Measurements from ENCODE around the gene F2R. TPM values are rescaled to one million over a fixed set of nuclear protein-coding genes. Genes with fewer than 3 reads are reported as not detected.

F2R gene
- 118 and 260 TPM in 2 replicates for total RNA-seq

DNA sequence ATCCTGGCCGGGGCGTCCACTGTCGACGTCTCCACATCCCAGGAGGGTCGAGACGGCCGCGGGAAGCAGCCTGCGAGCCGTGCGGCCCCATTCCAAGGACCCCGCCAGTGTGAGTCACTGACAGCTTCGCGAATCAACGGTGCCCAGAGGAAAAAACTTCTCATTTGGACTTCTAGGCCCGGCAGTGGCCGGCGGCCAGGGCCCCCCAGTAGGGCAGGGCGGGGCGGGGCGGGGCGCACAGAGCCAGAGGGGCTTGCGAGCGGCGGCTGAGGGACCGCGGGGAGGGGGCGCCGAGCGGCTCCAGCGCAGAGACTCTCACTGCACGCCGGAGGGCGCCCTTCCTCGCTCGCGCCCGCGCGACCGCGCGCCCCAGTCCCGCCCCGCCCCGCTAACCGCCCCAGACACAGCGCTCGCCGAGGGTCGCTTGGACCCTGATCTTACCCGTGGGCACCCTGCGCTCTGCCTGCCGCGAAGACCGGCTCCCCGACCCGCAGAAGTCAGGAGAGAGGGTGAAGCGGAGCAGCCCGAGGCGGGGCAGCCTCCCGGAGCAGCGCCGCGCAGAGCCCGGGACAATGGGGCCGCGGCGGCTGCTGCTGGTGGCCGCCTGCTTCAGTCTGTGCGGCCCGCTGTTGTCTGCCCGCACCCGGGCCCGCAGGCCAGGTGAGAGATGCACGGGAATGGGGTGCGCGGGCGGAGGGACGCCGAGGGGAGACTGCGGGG, at the start of gene F2R:
Gene F2R (plus strand): TSS at position 391 of the 720 bp plus-strand sequence. CDS start 182 bp downstream, at position 573.

Other genes starting within 250 kb of the F2R start
- 10.0 and 10.4 TPM in 2 replicates for gene F2RL2, start 92.7 kb upstream of the F2R start, total RNA-seq
- 24.3 and 64.8 TPM in 2 replicates for gene F2RL1, start 102.9 kb downstream of the F2R start, total RNA-seq
- not detected in 2 replicates for gene S100Z, start 133.9 kb downstream of the F2R start, total RNA-seq
- 9.2 and 200 TPM in 2 replicates for gene CRHBP, start 236.9 kb downstream of the F2R start, total RNA-seq

Data from regular cardiac myocyte (primary cell).